ENCODE data around the gene PHTF1. TPM values are rescaled to one million over a fixed set of nuclear protein-coding genes. Genes with fewer than 3 reads are reported as not detected.

PHTF1 gene
- total RNA-seq, 4 donors from 2014 or later = 10.2 to 13.3 (median 11.8) TPM

GRCh38 chr1:113793878-113794834 lies 34.9 kb upstream of the PHTF1 start:
- Histone ChIP-seq H3K36me3 (peaks cover 0 to 33% (median 11%) of the 10 kb centered on the region in 4 donors), H3K4me1 (peaks cover 19 to 38% (median 22%) of the 10 kb centered on the region in 4 donors), H3K4me3 (no peak overlapping the region), H3K27me3 (no peaks in the 10 kb centered on the region), H3K9me3 (no peaks in the 10 kb centered on the region), H3K27ac (replicated peaks in 1 of 4) (no peak overlapping the region)
- DNase-seq (ENCODE audit: extremely low spot score) = no peak
- 97% methylated on average over 9 of the region's 9 CpGs for WGBS
- intact Hi-C loops (cut with DNase I) = no loop called here
- TF ChIP-seq POLR2AphosphoS5 (IDR thresholded peaks at IDR 0.05) (no peak), POLR2A (IDR thresholded peaks at IDR 0.05; ENCODE audit: low read depth) (no peak), CTCF (IDR thresholded peaks at IDR 0.05) (no peak), EP300 (IDR thresholded peaks at IDR 0.05) (no peak)

DNA sequence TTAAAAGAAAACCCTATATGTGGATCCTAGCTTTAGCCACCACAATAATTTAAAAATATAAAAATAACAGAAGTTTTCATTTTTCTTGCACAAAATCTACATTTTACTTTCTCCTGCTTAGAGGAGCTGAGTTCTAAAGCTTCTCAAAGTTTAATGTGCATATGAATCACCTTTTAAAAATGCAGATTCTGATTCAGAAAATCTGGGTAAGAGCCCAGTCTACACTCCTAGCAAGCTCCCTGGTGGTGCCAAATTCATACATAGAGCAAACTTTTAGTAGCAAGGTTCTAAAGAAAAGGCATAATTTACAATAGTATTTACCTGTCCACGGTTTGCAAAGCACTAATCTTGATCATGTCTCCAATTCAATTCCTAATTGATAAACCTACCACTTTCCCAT lies 33.7 kb upstream of the PHTF1 start:
- no peak for DNase-seq (ENCODE audit: extremely low spot score)
- H3K9me3 ChIP-seq = no peaks in the 10 kb centered on the region
- WGBS = 89% methylated on average over 1 of the region's 1 CpG
- no peak for TF ChIP-seq EP300 (IDR thresholded peaks at IDR 0.05)
- no peak for TF ChIP-seq CTCF (IDR thresholded peaks at IDR 0.05)
- no peak for TF ChIP-seq POLR2AphosphoS5 (IDR thresholded peaks at IDR 0.05)
- TF ChIP-seq POLR2A (IDR thresholded peaks at IDR 0.05; ENCODE audit: low read depth) = no peak
- H3K27me3 ChIP-seq = no peaks in the 10 kb centered on the region
- peaks cover 15 to 37% (median 27%) of the 10 kb centered on the region in 4 donors for H3K4me1 ChIP-seq
- no peak overlapping the region for H3K27ac ChIP-seq (replicated peaks in 1 of 4)
- no peak overlapping the region for H3K4me3 ChIP-seq
- intact Hi-C loops (cut with DNase I) = no loop called here
- peaks cover 0 to 34% (median 11%) of the 10 kb centered on the region in 4 donors for H3K36me3 ChIP-seq

DNA sequence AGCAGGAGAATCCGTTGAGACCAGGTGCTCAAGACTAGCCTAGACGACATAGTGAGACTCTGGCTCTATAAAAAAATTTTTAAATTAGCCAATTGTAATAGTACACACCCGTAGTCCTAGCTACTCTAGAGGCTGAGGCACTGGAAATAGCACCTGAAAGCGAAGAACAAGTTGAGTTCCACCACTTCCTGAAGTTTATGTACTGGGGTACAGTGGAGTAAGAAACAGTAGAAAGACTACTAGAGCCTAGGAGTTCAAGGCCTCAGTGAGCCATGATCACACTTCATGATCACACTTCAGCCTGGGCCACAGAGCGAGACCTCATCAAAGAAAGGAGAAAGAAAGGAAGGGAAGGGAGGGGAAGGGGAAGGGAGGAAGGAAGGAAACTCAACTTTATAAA lies 33.2 kb upstream of the PHTF1 start:
- peaks cover 0 to 31% (median 8%) of the 10 kb centered on the region in 4 donors for H3K36me3 ChIP-seq
- peaks cover 15 to 33% (median 27%) of the 10 kb centered on the region in 4 donors for H3K4me1 ChIP-seq
- no peak overlapping the region for H3K27ac ChIP-seq (replicated peaks in 1 of 4)
- H3K27me3 ChIP-seq = no peaks in the 10 kb centered on the region
- TF ChIP-seq CTCF (IDR thresholded peaks at IDR 0.05) = no peak
- no peak for TF ChIP-seq POLR2A (IDR thresholded peaks at IDR 0.05; ENCODE audit: low read depth)
- TF ChIP-seq EP300 (IDR thresholded peaks at IDR 0.05) = no peak
- no peak for TF ChIP-seq POLR2AphosphoS5 (IDR thresholded peaks at IDR 0.05)
- DNase-seq (ENCODE audit: extremely low spot score) = no peak
- H3K9me3 ChIP-seq = no peaks in the 10 kb centered on the region
- H3K4me3 ChIP-seq = no peak overlapping the region
- WGBS = 86% methylated on average over 5 of the region's 5 CpGs
- intact Hi-C loops (cut with DNase I) = no loop called here

DNA sequence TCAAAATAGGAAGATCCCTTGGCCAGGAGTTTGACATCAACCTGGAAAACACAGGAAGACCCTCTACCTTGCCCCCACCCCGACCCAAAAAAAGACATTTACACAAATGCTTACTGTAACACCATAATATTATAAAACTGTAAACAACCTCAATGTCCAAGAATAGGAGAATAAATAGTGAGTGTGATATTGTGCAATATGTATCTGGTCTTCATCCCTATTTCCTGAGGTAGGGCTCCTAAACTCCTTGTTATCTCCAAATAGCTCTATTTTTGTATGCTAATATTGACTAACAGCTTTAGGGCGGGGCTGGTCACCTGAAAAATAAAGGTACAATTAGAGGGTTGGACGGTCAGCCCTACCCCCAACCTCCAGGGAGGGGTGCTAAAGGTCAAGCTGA lies 29.5 kb upstream of the PHTF1 start:
- Histone ChIP-seq H3K36me3 (peaks cover 0 to 13% (median under 1%) of the 10 kb centered on the region in 4 donors), H3K9me3 (no peaks in the 10 kb centered on the region), H3K4me1 (peaks cover 31 to 51% (median 37%) of the 10 kb centered on the region in 4 donors), H3K27ac (replicated peaks in 1 of 4) (no peak overlapping the region), H3K27me3 (no peaks in the 10 kb centered on the region), H3K4me3 (no peak overlapping the region)
- no peak for DNase-seq (ENCODE audit: extremely low spot score)
- intact Hi-C loops (cut with DNase I) = no loop called here
- TF ChIP-seq POLR2AphosphoS5 (IDR thresholded peaks at IDR 0.05) = no peak
- WGBS = 96% methylated on average over 3 of the region's 3 CpGs

- peaks cover 35 to 52% (median 41%) of the 10 kb centered on the region in 4 donors for H3K4me1 ChIP-seq
Observed at GRCh38 chr1:113787663-113788062, 28.4 kb upstream of the PHTF1 start.

More at GRCh38 chr1:113787663-113788062, 28.4 kb upstream of the PHTF1 start:
- WGBS = 93% methylated on average over 3 of the region's 3 CpGs
- H3K4me3 ChIP-seq = no peak overlapping the region
- no peaks in the 10 kb centered on the region for H3K27me3 ChIP-seq
- H3K36me3 ChIP-seq = peaks cover 0 to 13% (median 0%) of the 10 kb centered on the region in 4 donors
- TF ChIP-seq POLR2A (IDR thresholded peaks at IDR 0.05; ENCODE audit: low read depth) (no peak), EP300 (IDR thresholded peaks at IDR 0.05) (no peak), CTCF (IDR thresholded peaks at IDR 0.05) (no peak), POLR2AphosphoS5 (IDR thresholded peaks at IDR 0.05) (no peak)
- intact Hi-C loops (cut with DNase I) = no loop called here
- H3K9me3 ChIP-seq = no peaks in the 10 kb centered on the region
- DNase-seq (ENCODE audit: extremely low spot score) = no peak
- no peak overlapping the region for H3K27ac ChIP-seq (replicated peaks in 1 of 4)

Data from esophagus muscularis mucosa (tissue), 4 donors.